Endothelial cell of umbilical vein (primary cell): ENCODE measurements around the gene LCE6A.

Experiments used
- CTCF ChIP-seq, 2 donors: IDR thresholded peaks; 1 replicate in 1 of 2; 2 replicates in 1 of 2; pipeline ENCODE4 v1.5.1; 2011; ENCODE audit warnings: low read length in 2 of 2, mild to moderate bottlenecking in 2 of 2, moderate library complexity in 2 of 2, control low read depth in 1 of 2, inconsistent platforms in 1 of 2, low read depth in 1 of 2; ENCODE audit not compliant: insufficient read depth in 1 of 2; ENCODE audit errors: extremely low read depth in 1 of 2
- EZH2 ChIP-seq: IDR thresholded peaks from 2 replicates; pipeline ENCODE4 v1.6.1; 2012; ENCODE audit warnings: borderline replicate concordance, low read depth, mild to moderate bottlenecking, moderate library complexity, low read length, inconsistent platforms; ENCODE audit not compliant: severe bottlenecking
- FOS ChIP-seq: IDR thresholded peaks from 2 replicates; pipeline ENCODE4 v1.6.1; 2011; ENCODE audit warnings: mild to moderate bottlenecking, low read length, moderate library complexity, borderline replicate concordance; ENCODE audit not compliant: insufficient read depth
- GATA2 ChIP-seq: IDR thresholded peaks from 2 replicates; pipeline ENCODE4 v1.7.0; 2011; ENCODE audit warnings: low read depth, mild to moderate bottlenecking, moderate library complexity, mixed read lengths, low read length; ENCODE audit not compliant: insufficient read length, insufficient read depth
- JUN ChIP-seq: IDR thresholded peaks from 2 replicates; pipeline ENCODE4 v1.6.1; 2011; ENCODE audit warnings: borderline replicate concordance, low read depth; ENCODE audit not compliant: insufficient read length, insufficient read depth
- MAX ChIP-seq: IDR thresholded peaks from 2 replicates; pipeline ENCODE4 v1.6.1; 2011; ENCODE audit not compliant: insufficient read depth, insufficient read length
- MYC ChIP-seq: IDR thresholded peaks from one replicate; pipeline ENCODE4 v1.6.1; 2011; ENCODE audit warnings: mild to moderate bottlenecking, low read depth, low read length
- POLR2A ChIP-seq: IDR thresholded peaks from 2 replicates; pipeline ENCODE4 v1.6.1; 2012; ENCODE audit warnings: low read depth, mild to moderate bottlenecking, control low read depth, low read length
- POLR2AphosphoS5 ChIP-seq: IDR thresholded peaks from 2 replicates; pipeline ENCODE4 v1.6.1; 2012; ENCODE audit warnings: low read depth, mild to moderate bottlenecking, control low read depth, low read length, moderate library complexity; ENCODE audit not compliant: insufficient read depth

- TF ChIP-seq CTCF (IDR thresholded peaks at IDR 0.05; ENCODE audit: extremely low read depth in 1 of 2, insufficient read depth in 1 of 2, low read depth in 1 of 2, low read length in 2 of 2): no peak
- TF ChIP-seq JUN: no peak
- no peak for TF ChIP-seq FOS
- TF ChIP-seq EZH2: no peak
- no peak for TF ChIP-seq POLR2A
- no peak for TF ChIP-seq MAX
- no peak for TF ChIP-seq POLR2AphosphoS5
- no peak for TF ChIP-seq MYC
- no peak for TF ChIP-seq GATA2
Observed at GRCh38 chr1:152861374-152861773, 18.7 kb downstream of the LCE6A start.
